SK-N-SH treated with all-trans-retinoic acid at 6 μM for 48 hours (cell line): ENCODE measurements around the gene GRM2.

ENCODE experiments used
- ATAC-seq: fragments of 200-7000 bp; cut with Tn5 transposase; 3 replicates; pipeline ENCODE4 v1.9.1; 2020; ENCODE audit warnings: mild to moderate bottlenecking, moderate library complexity
- ARNTL ChIP-seq: fragments of 450-650 bp; formaldehyde crosslinking; IDR thresholded peaks from 2 replicates; pipeline ENCODE4 v1.5.0; 2020; ENCODE audit warnings: low read depth, mild to moderate bottlenecking, moderate library complexity, borderline replicate concordance
- BACH2 ChIP-seq: fragments of 250-450 bp; sonication (Bioruptor Pico); IDR thresholded peaks from 2 replicates; pipeline ENCODE4 v1.9.0; 2021; ENCODE audit warnings: mild to moderate bottlenecking, borderline replicate concordance
- ESRRG ChIP-seq: fragments of 250-450 bp; sonication (Bioruptor Pico); IDR thresholded peaks from 2 replicates; pipeline ENCODE4 v1.6.1; 2021; ENCODE audit warnings: mild to moderate bottlenecking
- GLIS3 ChIP-seq: fragments of 250-450 bp; sonication (Bioruptor Pico); IDR thresholded peaks from 2 replicates; pipeline ENCODE4 v1.5.0; 2020; ENCODE audit warnings: mild to moderate bottlenecking, moderate library complexity
- ISL1 ChIP-seq: fragments of 250-450 bp; sonication (Bioruptor Pico); IDR thresholded peaks from 2 replicates; pipeline ENCODE4 v2.1.2; 2022; ENCODE audit warnings: mild to moderate bottlenecking, moderate library complexity
- OSR1 ChIP-seq: fragments of 250-450 bp; sonication (Bioruptor Pico); IDR thresholded peaks from 2 replicates; pipeline ENCODE4 v1.8.0; 2022; ENCODE audit warnings: moderate library complexity, mild to moderate bottlenecking, inconsistent platforms
- PPARA ChIP-seq: fragments of 250-450 bp; sonication (Bioruptor Pico); IDR thresholded peaks from 2 replicates; pipeline ENCODE4 v1.5.0; 2020; ENCODE audit warnings: mild to moderate bottlenecking, borderline replicate concordance
- RARB ChIP-seq: fragments of 250-450 bp; sonication (Bioruptor Pico); IDR thresholded peaks from 2 replicates; pipeline ENCODE4 v1.8.0; 2021; ENCODE audit warnings: mild to moderate bottlenecking, moderate library complexity
- SNAI2 ChIP-seq: fragments of 250-450 bp; sonication (Bioruptor Pico); IDR thresholded peaks from 2 replicates; pipeline ENCODE4 v1.5.0; 2020; ENCODE audit warnings: mild to moderate bottlenecking, moderate library complexity
- TCF4 ChIP-seq: fragments of 250-450 bp; sonication (Bioruptor Pico); IDR thresholded peaks from 2 replicates; pipeline ENCODE4 v1.8.0; 2021; ENCODE audit warnings: mild to moderate bottlenecking, moderate library complexity, borderline replicate concordance
- TOX ChIP-seq: fragments of 250-450 bp; sonication (Bioruptor Pico); IDR thresholded peaks from 2 replicates; pipeline ENCODE4 v1.8.0; 2021; ENCODE audit warnings: mild to moderate bottlenecking, moderate library complexity, borderline replicate concordance
- ZC3H10 ChIP-seq: fragments of 250-450 bp; sonication (Bioruptor Pico); IDR thresholded peaks from 2 replicates; pipeline ENCODE4 v1.5.1; 2021; ENCODE audit warnings: mild to moderate bottlenecking, moderate library complexity
- ZFP3 ChIP-seq: fragments of 250-450 bp; sonication (Bioruptor Pico); IDR thresholded peaks from 2 replicates; pipeline ENCODE4 v1.5.0; 2020; ENCODE audit warnings: mild to moderate bottlenecking, moderate library complexity
- ZFP30 ChIP-seq: fragments of 450-650 bp; formaldehyde crosslinking; IDR thresholded peaks from 2 replicates; pipeline ENCODE4 v1.5.0; 2022; ENCODE audit warnings: mild to moderate bottlenecking, moderate library complexity
- ZNF565 ChIP-seq: fragments of 450-650 bp; formaldehyde crosslinking; conservative IDR thresholded peaks from 2 replicates; pipeline ENCODE4 v1.5.0; 2020; ENCODE audit warnings: low read depth, mild to moderate bottlenecking, moderate library complexity
- ZNF70 ChIP-seq: fragments of 450-650 bp; formaldehyde crosslinking; IDR thresholded peaks from 2 replicates; pipeline ENCODE4 v1.5.0; 2020; ENCODE audit warnings: mild to moderate bottlenecking, moderate library complexity
- ZNF8 ChIP-seq: fragments of 450-650 bp; formaldehyde crosslinking; IDR thresholded peaks from 2 replicates; pipeline ENCODE4 v1.5.0; 2020; ENCODE audit warnings: mild to moderate bottlenecking, moderate library complexity
- TF ChIP-seq, protein P1 (sequence below): fragments of 250-450 bp; sonication (Bioruptor Pico); IDR thresholded peaks from 2 replicates; pipeline ENCODE4 v1.8.0; 2021; ENCODE audit warnings: low read depth, mild to moderate bottlenecking, moderate library complexity, borderline replicate concordance
- TF ChIP-seq, protein P2 (sequence below): fragments of 250-450 bp; sonication (Bioruptor Pico); IDR thresholded peaks from 2 replicates; pipeline ENCODE4 v1.5.1; 2021; ENCODE audit warnings: mild to moderate bottlenecking, moderate library complexity
- TF ChIP-seq, protein P3 (sequence below): fragments of 250-450 bp; sonication (Bioruptor Pico); IDR thresholded peaks from 2 replicates; pipeline ENCODE4 v1.5.0; 2020; ENCODE audit warnings: mild to moderate bottlenecking, moderate library complexity
- TF ChIP-seq, protein P4 (sequence below): fragments of 250-450 bp; sonication (Bioruptor Pico); IDR thresholded peaks from 2 replicates; pipeline ENCODE4 v1.8.0; 2020; ENCODE audit warnings: mild to moderate bottlenecking, moderate library complexity, borderline replicate concordance

Gene GRM2

DNA sequence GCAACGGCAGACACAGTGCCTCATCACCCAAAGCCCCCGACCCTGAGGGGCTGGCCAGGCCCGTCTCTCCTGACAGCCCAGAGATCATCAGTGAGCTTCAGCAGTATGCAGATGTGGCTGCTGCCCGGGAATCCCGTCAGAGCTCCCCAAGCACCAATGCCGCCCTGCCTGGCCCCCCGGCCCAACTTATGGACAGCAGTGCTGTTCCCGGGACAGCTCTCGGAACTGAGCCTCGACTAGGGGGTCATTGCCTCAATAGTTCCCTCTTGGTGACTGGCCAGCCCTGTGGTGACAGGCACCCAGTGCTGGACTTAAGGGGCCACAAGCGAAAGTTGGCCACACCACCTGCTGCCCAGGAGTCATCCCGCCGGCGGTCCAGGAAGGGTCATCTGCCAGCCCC lies 44.4 kb upstream of the GRM2 start:
- ATAC-seq = no peak
- TF ChIP-seq SNAI2 = no peak
- TF ChIP-seq, protein P1, sequence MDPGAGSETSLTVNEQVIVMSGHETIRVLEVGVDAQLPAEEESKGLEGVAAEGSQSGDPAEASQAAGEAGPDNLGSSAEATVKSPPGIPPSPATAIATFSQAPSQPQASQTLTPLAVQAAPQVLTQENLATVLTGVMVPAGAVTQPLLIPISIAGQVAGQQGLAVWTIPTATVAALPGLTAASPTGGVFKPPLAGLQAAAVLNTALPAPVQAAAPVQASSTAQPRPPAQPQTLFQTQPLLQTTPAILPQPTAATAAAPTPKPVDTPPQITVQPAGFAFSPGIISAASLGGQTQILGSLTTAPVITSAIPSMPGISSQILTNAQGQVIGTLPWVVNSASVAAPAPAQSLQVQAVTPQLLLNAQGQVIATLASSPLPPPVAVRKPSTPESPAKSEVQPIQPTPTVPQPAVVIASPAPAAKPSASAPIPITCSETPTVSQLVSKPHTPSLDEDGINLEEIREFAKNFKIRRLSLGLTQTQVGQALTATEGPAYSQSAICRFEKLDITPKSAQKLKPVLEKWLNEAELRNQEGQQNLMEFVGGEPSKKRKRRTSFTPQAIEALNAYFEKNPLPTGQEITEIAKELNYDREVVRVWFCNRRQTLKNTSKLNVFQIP = no peak
- TF ChIP-seq, protein P2, sequence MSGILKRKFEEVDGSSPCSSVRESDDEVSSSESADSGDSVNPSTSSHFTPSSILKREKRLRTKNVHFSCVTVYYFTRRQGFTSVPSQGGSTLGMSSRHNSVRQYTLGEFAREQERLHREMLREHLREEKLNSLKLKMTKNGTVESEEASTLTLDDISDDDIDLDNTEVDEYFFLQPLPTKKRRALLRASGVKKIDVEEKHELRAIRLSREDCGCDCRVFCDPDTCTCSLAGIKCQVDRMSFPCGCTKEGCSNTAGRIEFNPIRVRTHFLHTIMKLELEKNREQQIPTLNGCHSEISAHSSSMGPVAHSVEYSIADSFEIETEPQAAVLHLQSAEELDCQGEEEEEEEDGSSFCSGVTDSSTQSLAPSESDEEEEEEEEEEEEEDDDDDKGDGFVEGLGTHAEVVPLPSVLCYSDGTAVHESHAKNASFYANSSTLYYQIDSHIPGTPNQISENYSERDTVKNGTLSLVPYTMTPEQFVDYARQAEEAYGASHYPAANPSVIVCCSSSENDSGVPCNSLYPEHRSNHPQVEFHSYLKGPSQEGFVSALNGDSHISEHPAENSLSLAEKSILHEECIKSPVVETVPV = no peak
- TF ChIP-seq TOX (CRISPR knock-in tag) = no peak
- no peak for TF ChIP-seq ARNTL (CRISPR knock-in tag)
- TF ChIP-seq ZNF70 (CRISPR knock-in tag) = no peak
- no peak for TF ChIP-seq ZNF565 (CRISPR knock-in tag)
- no peak for TF ChIP-seq TCF4 (CRISPR knock-in tag)
- TF ChIP-seq ISL1 = no peak
- TF ChIP-seq PPARA (CRISPR knock-in tag) = no peak
- TF ChIP-seq RARB (CRISPR knock-in tag) = no peak
- no peak for TF ChIP-seq GLIS3
- TF ChIP-seq ZNF8 (CRISPR knock-in tag) = no peak
- no peak for TF ChIP-seq ZFP30 (CRISPR knock-in tag)
- no peak for TF ChIP-seq ESRRG
- TF ChIP-seq OSR1 (CRISPR knock-in tag) = no peak
- no peak for TF ChIP-seq ZFP3
- TF ChIP-seq, protein P3, sequence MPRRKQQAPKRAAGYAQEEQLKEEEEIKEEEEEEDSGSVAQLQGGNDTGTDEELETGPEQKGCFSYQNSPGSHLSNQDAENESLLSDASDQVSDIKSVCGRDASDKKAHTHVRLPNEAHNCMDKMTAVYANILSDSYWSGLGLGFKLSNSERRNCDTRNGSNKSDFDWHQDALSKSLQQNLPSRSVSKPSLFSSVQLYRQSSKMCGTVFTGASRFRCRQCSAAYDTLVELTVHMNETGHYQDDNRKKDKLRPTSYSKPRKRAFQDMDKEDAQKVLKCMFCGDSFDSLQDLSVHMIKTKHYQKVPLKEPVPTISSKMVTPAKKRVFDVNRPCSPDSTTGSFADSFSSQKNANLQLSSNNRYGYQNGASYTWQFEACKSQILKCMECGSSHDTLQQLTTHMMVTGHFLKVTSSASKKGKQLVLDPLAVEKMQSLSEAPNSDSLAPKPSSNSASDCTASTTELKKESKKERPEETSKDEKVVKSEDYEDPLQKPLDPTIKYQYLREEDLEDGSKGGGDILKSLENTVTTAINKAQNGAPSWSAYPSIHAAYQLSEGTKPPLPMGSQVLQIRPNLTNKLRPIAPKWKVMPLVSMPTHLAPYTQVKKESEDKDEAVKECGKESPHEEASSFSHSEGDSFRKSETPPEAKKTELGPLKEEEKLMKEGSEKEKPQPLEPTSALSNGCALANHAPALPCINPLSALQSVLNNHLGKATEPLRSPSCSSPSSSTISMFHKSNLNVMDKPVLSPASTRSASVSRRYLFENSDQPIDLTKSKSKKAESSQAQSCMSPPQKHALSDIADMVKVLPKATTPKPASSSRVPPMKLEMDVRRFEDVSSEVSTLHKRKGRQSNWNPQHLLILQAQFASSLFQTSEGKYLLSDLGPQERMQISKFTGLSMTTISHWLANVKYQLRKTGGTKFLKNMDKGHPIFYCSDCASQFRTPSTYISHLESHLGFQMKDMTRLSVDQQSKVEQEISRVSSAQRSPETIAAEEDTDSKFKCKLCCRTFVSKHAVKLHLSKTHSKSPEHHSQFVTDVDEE = no peak
- TF ChIP-seq, protein P4, sequence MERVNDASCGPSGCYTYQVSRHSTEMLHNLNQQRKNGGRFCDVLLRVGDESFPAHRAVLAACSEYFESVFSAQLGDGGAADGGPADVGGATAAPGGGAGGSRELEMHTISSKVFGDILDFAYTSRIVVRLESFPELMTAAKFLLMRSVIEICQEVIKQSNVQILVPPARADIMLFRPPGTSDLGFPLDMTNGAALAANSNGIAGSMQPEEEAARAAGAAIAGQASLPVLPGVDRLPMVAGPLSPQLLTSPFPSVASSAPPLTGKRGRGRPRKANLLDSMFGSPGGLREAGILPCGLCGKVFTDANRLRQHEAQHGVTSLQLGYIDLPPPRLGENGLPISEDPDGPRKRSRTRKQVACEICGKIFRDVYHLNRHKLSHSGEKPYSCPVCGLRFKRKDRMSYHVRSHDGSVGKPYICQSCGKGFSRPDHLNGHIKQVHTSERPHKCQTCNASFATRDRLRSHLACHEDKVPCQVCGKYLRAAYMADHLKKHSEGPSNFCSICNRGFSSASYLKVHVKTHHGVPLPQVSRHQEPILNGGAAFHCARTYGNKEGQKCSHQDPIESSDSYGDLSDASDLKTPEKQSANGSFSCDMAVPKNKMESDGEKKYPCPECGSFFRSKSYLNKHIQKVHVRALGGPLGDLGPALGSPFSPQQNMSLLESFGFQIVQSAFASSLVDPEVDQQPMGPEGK = no peak
- TF ChIP-seq ZC3H10 (CRISPR knock-in tag) = no peak

DNA sequence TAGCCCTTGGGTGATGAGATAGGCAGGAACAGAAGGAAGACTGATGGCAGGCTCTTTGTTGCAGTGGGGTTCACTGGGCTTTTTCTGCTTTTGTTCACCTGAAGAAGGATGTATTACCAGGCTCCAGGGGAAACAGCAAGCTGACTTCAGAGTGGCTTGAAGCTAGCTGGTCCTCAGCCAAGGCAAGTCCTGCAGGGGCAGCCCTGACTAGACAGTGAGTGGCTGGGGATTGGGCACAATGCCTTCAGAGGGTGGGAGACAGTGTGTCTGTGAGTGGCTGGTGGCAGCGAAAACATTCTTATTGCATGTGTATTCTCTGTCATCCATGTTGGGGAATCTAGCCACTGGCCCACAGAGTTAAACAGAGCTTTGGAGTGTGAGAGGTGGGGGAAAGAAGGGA lies 38.1 kb upstream of the GRM2 start:
- ATAC-seq = no peak
- TF ChIP-seq ARNTL (CRISPR knock-in tag) = no peak
- no peak for TF ChIP-seq ZNF8 (CRISPR knock-in tag)
- TF ChIP-seq RARB (CRISPR knock-in tag) = no peak
- no peak for TF ChIP-seq ESRRG
- TF ChIP-seq BACH2 (CRISPR knock-in tag) = no peak
- TF ChIP-seq ZNF70 (CRISPR knock-in tag) = no peak
- no peak for TF ChIP-seq ZFP30 (CRISPR knock-in tag)
- TF ChIP-seq, protein P3 = no peak
- TF ChIP-seq, protein P4 = no peak
